Activated CD4-positive, alpha-beta T cell treated with anti-CD3 and anti-CD28 coated beads, Interleukin-2, amount 10 ng/mL, durations not matched to agents 7 days and 5 days (primary cell): ENCODE measurements around the gene RASA4B. TPM values are rescaled to one million over a fixed set of nuclear protein-coding genes. Genes with fewer than 3 reads are reported as not detected.
"Not testable (repeated sequence)": the region's sequence is repeated elsewhere in the genome, so short reads cannot be mapped to it uniquely, and the experiment has no call there.

ENCODE experiments used
- CTCF ChIA-PET: fragments of 350-600 bp; sonication (Branson Sonifier 250); formaldehyde crosslinking; loops from one replicate; lab custom pipeline; 2021; ENCODE audit warnings: antibody characterized with exemption; lab: Charles Lee
- POLR2A ChIA-PET: fragments of 350-600 bp; sonication (Branson Sonifier 250); formaldehyde crosslinking; loops from one replicate; lab custom pipeline; 2021; ENCODE audit warnings: antibody characterized with exemption; lab: Charles Lee
- DNase-seq: peaks from one replicate; pipeline ENCODE4 v3.0.0-alpha.2; 2020
- H3K27ac Mint-ChIP-seq: one replicate; pipeline ENCODE4 v1.8.0; 2021; ENCODE audit warnings: mild to moderate bottlenecking, moderate library complexity, mixed read lengths
- H3K27me3 Mint-ChIP-seq: one replicate; pipeline ENCODE4 v1.8.0; 2021; ENCODE audit warnings: mixed read lengths
- H3K36me3 Mint-ChIP-seq: one replicate; pipeline ENCODE4 v1.8.0; 2021; ENCODE audit warnings: low read depth, mixed read lengths
- H3K4me1 Mint-ChIP-seq: one replicate; pipeline ENCODE4 v1.8.0; 2021; ENCODE audit warnings: mixed read lengths
- H3K4me3 Mint-ChIP-seq: one replicate; pipeline ENCODE4 v1.8.0; 2021; ENCODE audit warnings: mild to moderate bottlenecking, moderate library complexity, mixed read lengths
- H3K9me3 Mint-ChIP-seq: one replicate; pipeline ENCODE4 v1.8.0; 2021; ENCODE audit warnings: mixed read lengths
- total RNA-seq, 2 experiments: library from RNA; stranded (reverse); gene quantifications; one replicate each; pipeline ENCODE4 v1.2.3, GENCODE V29; 2021

The RASA4B gene
- total RNA-seq, 2 experiments from 2014 or later, result 23.2 to 26.9 TPM

DNA sequence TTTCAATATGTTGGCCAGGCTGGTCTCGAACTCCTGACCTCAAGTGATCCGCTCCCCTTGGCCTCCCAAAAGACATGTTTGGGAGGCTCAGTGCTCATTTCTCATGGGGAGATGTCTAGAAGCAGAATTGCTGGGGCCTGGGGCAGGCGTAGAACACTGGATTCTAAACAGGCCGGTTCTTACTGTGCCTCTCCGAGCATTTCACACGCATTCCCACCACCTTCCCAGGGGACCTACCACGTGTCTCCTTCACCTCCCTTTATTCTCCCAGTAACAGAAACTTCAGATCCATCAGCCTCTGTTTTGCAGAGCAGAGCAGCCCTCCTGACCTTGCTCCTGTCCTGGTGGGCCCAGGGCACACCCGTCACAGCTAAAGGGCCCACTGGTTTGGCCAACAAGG lies 9.6 kb upstream of the RASA4B start:
- H3K9me3 Mint-ChIP-seq, CTCF ChIA-PET, DNase-seq, H3K4me1 Mint-ChIP-seq, H3K27me3 Mint-ChIP-seq, H3K36me3 Mint-ChIP-seq, POLR2A ChIA-PET, H3K4me3 Mint-ChIP-seq, H3K27ac Mint-ChIP-seq: not testable (repeated sequence)

DNA sequence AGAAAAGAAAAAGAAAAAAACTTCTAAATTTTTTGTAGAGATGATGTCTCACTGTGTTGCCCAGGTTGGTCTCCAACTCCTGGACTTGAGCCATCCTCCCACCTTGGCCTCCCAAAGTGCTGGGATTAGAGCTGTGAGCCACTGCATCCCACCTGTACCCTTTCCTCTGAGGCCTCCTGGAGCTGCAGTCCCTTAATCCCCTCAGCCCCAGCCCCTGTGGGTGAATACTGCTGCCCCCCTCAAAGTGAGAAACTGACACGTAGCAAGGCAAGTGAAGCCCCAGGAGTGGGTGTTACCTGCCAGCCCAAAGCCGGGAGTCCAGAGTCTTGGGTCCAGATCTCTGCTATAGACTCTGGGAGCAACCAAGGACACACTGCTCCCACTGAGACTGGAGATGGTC lies 7.2 kb upstream of the RASA4B start:
- H3K36me3 Mint-ChIP-seq, H3K4me1 Mint-ChIP-seq, H3K27ac Mint-ChIP-seq, H3K9me3 Mint-ChIP-seq, DNase-seq, H3K27me3 Mint-ChIP-seq, POLR2A ChIA-PET, H3K4me3 Mint-ChIP-seq, CTCF ChIA-PET: not testable (repeated sequence)

DNA sequence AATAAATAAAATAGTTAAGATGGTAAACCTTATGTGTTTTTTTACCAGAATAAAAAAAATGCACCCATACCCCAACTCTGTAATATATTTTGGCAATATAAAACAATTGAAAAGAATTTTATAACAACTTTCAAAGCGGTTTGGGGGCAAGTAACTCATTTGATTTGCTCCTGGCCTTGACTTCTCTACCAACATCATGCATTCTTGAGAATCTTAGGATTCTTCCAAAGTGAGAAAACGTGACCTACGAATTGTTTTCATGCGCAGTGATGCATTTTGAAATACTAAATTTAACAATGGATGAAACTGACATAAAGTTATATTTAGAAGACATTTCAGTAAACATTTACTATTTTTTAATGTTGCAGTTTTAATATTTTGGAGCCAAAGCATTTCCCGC lies 3.2 kb upstream of the RASA4B start:
- POLR2A ChIA-PET, DNase-seq, H3K9me3 Mint-ChIP-seq, H3K36me3 Mint-ChIP-seq, H3K27ac Mint-ChIP-seq, H3K4me1 Mint-ChIP-seq, H3K4me3 Mint-ChIP-seq, H3K27me3 Mint-ChIP-seq, CTCF ChIA-PET: not testable (repeated sequence)

DNA sequence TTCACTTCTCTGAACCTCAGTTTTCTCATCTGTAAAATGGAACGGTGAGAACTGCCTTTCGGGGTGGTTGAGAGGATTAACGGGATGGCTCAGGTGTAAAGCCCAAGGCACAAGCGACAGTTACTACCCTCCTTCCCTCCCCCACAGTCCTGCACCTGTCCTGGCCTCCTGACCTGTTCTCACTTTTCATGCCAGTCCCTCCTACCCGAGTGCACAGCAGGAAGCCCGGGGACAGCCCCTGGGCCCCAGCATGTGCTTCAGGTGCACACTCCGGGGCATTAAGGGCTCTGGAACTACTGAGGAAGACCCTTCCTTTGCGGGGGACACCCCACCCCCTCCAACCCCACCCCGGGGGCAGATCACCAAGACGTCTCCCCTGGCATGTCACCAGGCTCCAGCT lies 626 bp downstream of the RASA4B start:
- H3K9me3 Mint-ChIP-seq, H3K27me3 Mint-ChIP-seq, DNase-seq: not testable (repeated sequence)

DNA sequence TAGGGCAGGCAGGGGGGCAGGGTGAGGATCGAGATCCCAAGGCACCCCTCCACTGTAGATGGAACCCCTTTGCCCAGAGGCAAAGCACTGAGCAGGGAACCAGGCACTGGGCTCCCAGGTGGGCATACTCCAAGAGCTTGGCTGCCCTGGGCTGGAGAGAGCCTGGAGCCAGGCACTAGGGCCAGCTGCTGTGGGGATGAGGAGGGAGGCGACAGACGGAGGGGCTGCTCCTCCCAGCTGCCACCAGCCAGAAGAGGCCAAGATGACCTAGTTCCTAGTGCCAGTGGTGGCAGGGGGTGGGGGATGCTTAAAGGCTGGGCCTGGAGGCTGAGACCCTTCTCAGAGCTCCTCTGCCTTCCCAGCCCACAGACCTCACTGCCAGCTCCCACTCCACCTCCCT lies 1.7 kb downstream of the RASA4B start:
- H3K27ac Mint-ChIP-seq, H3K36me3 Mint-ChIP-seq, H3K9me3 Mint-ChIP-seq, H3K4me3 Mint-ChIP-seq, POLR2A ChIA-PET, H3K4me1 Mint-ChIP-seq, H3K27me3 Mint-ChIP-seq, CTCF ChIA-PET, DNase-seq: not testable (repeated sequence)

More for the DNA sequence above, 626 bp downstream of the RASA4B start:
- CTCF ChIA-PET, H3K36me3 Mint-ChIP-seq, H3K27ac Mint-ChIP-seq, H3K4me3 Mint-ChIP-seq, H3K4me1 Mint-ChIP-seq, POLR2A ChIA-PET: not testable (repeated sequence)

DNA sequence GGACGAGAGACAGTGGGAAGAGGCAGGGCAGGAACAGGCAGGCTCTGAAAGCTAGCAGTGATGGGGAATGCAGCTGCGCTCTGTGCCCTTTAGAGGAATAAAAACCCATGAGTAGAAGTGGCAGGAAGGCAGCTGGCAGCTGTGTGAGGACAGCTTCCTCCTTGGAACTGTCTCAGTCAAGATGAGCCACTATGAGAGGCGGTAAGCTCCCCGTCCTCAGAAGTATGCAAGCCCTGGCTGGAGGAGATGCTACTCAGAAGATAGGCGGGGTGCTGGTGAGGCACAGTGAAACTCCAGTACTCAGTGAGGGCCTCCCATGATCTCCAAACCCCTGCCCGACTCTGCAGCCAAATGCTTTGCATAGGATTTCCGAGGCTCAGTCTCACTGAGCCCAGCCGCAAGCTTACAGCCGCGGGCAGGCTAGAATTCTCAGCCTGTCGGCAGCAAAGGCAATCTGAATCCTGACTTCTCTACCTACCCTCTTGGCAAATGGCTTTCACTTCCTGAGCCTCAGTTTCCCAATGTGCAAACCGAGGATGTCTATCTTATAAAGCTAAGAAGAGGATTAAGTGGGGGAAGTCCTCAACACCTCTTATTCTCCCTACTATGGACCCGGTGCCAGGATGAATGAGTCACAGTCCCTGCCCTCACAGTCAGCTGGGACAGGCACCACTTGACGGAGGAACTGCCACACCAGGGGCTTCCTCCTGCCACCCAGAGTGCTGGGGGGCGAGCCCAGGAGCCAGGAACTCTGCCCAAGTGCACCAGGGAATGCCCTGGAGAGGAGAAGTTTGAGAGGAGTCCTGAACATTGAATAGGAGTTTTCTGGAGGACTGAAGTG lies 2.5 kb downstream of the RASA4B start:
- H3K36me3 Mint-ChIP-seq, H3K9me3 Mint-ChIP-seq, CTCF ChIA-PET, H3K4me1 Mint-ChIP-seq, DNase-seq, POLR2A ChIA-PET, H3K4me3 Mint-ChIP-seq, H3K27me3 Mint-ChIP-seq, H3K27ac Mint-ChIP-seq: not testable (repeated sequence)

DNA sequence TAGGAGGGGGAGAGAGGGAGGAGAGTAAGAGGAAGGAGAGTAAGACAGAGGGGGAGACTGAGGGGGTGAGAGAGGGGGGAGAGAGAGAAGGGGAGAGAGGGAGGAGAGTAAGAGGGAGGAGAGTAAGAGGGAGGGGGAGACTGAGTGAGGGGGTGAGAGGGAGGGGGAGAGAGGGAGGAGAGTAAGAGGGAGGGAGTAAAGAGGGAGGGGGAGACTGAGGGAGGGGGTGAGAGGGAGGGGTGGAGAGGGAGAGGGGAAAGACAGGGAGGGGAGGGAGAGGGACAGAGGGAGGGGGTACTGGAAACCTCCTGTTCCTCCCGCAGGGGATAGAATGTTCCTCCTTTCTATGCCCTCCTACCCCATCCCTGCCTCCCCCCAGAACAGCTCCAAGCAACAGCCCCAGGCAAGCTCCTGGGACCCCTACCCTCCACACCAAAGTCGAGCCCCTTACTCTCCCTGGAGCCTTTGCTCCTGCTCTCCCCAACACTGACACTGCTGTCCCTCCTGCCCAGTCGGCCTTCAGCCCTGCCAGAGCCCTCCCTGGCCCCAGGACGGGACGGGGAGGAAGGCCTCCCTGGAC lies 4.8 kb downstream of the RASA4B start:
- CTCF ChIA-PET, H3K27ac Mint-ChIP-seq, H3K9me3 Mint-ChIP-seq, H3K36me3 Mint-ChIP-seq, H3K4me1 Mint-ChIP-seq, H3K27me3 Mint-ChIP-seq, POLR2A ChIA-PET, H3K4me3 Mint-ChIP-seq: not testable (repeated sequence)
- DNase-seq, result peak; percentile 6

DNA sequence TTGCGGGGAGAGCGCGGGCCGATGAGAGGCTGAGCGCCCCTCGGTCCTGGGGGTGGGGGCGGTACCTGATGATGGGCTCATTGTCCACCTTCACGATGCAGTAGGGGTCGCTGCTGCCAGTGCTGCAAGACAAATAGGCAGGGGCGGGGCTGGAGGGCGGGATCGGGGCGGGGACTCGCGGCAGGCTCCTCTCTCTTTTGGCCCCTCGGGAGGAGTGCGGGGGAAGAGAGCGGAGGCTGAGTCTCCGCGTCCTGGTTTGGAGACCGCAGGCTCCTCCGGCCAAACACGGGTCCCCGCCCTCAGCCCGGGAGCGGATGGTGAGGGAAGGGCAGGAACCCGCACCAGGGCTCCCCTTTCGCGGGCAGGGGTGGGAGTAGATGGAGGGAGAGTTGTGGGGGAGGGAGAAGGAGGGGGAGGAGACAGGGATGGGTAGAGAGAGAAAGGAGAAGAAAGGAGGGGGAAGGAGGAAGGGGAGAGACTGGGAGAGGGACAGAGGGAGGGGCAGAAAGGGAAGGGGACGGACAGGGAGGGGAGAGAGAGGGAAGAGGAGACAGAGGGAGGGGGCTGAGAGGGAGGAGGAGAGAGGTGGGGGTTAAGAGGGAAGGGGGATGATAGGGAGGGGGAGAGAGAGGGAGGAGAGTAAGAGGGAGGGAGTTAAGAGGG lies 5.6 kb downstream of the RASA4B start:
- POLR2A ChIA-PET, H3K4me3 Mint-ChIP-seq, H3K9me3 Mint-ChIP-seq, H3K36me3 Mint-ChIP-seq, H3K4me1 Mint-ChIP-seq, H3K27ac Mint-ChIP-seq, H3K27me3 Mint-ChIP-seq, CTCF ChIA-PET, DNase-seq: not testable (repeated sequence)

DNA sequence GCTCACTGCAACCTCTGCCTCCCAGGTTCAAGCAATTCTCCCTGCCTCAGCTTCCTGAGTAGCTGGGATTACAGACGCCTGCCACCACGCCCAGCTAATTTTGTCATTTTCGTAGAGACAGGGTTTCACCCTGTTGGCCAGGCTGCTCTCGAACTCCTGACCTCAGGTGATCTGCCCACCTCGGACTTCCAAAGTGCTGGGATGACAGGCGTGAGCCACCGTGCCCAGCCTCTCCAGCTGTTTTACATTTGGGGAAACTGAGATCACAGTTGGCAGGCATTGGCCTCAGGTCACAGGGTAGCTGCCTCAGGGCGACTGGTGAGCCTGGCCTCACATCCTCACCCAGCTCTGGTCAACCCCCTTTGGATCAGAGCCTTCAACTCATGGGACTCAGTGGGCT lies 7.0 kb downstream of the RASA4B start:
- H3K4me3 Mint-ChIP-seq, H3K27ac Mint-ChIP-seq, POLR2A ChIA-PET, H3K36me3 Mint-ChIP-seq, DNase-seq, H3K9me3 Mint-ChIP-seq, H3K27me3 Mint-ChIP-seq, CTCF ChIA-PET, H3K4me1 Mint-ChIP-seq: not testable (repeated sequence)

DNA sequence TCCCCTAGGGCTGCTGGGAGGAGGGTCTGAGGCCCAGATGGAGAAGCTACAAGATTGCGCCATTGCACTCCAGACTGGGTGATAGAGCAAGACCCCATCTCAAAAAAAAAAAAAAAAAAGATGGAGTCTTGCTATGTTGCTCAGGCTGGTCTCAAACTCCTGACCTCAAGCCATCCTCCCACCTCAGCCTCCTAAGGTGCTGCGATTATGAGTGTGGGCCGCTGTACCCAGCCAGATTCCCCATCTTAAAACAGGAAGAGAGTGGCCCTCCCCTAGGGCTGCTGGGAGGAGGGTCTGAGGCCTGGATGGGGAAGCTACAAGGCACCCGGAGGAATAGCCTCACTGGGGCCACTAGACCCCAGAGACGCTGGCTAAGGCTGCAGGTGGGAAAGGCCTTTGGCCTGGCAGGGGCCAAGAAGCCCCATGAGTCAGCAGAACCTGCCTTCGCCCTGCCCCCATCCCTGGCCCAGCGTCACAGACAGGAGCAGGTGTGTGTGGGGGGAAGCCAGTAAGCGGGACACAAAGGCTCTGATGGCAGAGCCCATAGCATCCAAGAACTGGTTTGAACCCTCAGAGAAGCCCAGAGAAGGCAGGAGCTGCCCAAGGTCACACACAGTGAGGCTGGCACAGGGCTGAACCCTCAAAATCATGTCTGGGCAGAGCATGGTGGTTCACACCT lies 10.0 kb downstream of the RASA4B start:
- POLR2A ChIA-PET, H3K4me3 Mint-ChIP-seq: not testable (repeated sequence)

DNA sequence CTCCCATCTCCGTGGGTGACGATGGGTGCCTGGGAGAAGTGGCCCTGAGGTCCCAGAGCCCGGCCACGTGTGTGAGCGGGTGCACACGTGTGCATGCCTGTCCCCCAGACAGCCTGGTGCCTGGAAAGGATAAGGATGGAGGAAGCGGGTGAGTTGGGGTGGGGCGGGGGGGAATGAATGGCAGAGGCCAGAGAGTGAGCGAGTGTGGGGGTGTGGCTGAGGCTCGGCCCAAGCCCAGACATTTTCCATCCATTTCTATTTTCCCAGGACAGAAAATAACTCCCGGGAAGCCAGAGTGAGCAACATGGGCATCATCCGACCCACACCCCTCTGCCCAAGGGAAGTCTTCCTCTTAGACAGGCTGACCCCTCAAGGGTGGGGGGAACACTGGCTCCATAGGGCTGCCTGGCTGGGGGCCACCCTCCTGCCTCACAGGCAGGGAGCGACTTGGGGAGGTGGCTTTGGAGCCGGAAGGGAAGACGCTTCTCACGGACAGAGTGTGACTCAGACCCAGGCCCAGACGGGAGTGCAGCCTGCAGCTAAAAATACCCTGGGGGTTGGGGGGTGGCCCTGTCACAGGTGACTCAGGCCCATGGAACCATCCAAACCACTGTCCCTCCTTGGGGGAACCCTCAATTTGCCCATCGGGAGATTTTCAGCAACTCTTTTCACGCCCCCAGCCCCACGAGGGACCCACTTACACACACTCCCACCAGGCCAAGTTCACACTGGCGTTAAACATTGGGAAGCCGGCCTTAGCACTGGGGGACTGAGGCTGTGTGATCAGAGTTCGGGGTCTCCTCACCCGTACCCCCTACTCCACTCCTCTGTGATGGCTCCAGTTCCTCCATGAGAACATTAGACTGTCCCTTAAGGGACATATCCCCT lies 12.0 kb downstream of the RASA4B start:
- H3K9me3 Mint-ChIP-seq, DNase-seq, H3K27ac Mint-ChIP-seq, H3K4me3 Mint-ChIP-seq, H3K27me3 Mint-ChIP-seq, CTCF ChIA-PET, H3K36me3 Mint-ChIP-seq, H3K4me1 Mint-ChIP-seq, POLR2A ChIA-PET: not testable (repeated sequence)

More for the DNA sequence above, 10.0 kb downstream of the RASA4B start:
- H3K4me1 Mint-ChIP-seq, DNase-seq, H3K36me3 Mint-ChIP-seq, H3K9me3 Mint-ChIP-seq, H3K27ac Mint-ChIP-seq, H3K27me3 Mint-ChIP-seq, CTCF ChIA-PET: not testable (repeated sequence)

DNA sequence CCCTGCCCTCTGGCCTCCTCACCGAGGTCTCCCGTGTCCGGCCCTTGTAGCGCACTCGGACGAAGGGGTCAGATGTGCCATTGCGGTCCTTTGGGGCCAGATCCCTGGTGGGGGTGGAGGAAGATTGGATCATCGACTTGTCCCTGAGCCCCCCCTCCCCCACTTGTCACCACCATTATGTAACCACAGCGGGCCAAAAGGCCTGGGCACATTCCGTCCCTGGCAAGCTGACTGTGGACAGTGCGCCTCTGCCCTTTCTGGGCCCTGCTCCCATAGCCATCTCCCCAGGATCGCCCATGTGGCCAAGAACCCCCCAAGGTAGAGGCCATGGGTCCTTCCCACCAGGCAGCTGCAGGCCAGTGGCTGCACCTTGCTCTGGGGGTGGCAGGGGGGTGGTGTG lies 14.4 kb downstream of the RASA4B start:
- H3K27ac Mint-ChIP-seq, H3K27me3 Mint-ChIP-seq, H3K36me3 Mint-ChIP-seq, H3K9me3 Mint-ChIP-seq, H3K4me3 Mint-ChIP-seq, H3K4me1 Mint-ChIP-seq, POLR2A ChIA-PET, CTCF ChIA-PET, DNase-seq: not testable (repeated sequence)
